Karpas-422 (cell line): ENCODE results near the gene SPACA9. TPM values are rescaled to one million over a fixed set of nuclear protein-coding genes. Genes with fewer than 3 reads are reported as not detected.
A peak's percentile ranks its signal among the peaks of the same experiment; 100 is the strongest.

Source experiments
- DNase-seq: peaks from one replicate; pipeline ENCODE4 v3.0.0-alpha.2; 2015
- H2AFZ ChIP-seq: fragments of 200-600 bp; sonication (generic); 2 replicates; pipeline ENCODE4 v1.6.1; 2014; ENCODE audit warnings: antibody characterized with exemption, low read length, mixed read lengths
- H3K27ac ChIP-seq: fragments of 200-600 bp; sonication (generic); 2 replicates; pipeline ENCODE4 v1.5.1; 2014; ENCODE audit warnings: mild to moderate bottlenecking, low read length, moderate library complexity
- H3K27me3 ChIP-seq: fragments of 200-600 bp; sonication (generic); 2 replicates; pipeline ENCODE4 v1.6.1; 2014; ENCODE audit warnings: low read length, mixed read lengths
- H3K36me3 ChIP-seq: fragments of 200-600 bp; sonication (generic); 2 replicates; pipeline ENCODE4 v1.6.1; 2014; ENCODE audit warnings: low read length, mixed read lengths; ENCODE audit not compliant: insufficient read depth
- H3K4me1 ChIP-seq: fragments of 200-600 bp; sonication (generic); 2 replicates; pipeline ENCODE4 v1.6.1; 2014; ENCODE audit warnings: mild to moderate bottlenecking, low read length, mixed read lengths
- H3K4me2 ChIP-seq: fragments of 200-600 bp; sonication (generic); 2 replicates; pipeline ENCODE4 v1.6.1; 2014; ENCODE audit warnings: low read length, low read depth, mild to moderate bottlenecking; ENCODE audit not compliant: poor library complexity, severe bottlenecking
- H3K4me3 ChIP-seq: fragments of 200-600 bp; sonication (generic); 2 replicates; pipeline ENCODE4 v1.5.1; 2014; ENCODE audit warnings: mild to moderate bottlenecking, antibody characterized with exemption, low read length, mixed read lengths
- H3K79me2 ChIP-seq: fragments of 200-600 bp; sonication (generic); 2 replicates; pipeline ENCODE4 v1.6.1; 2014; ENCODE audit warnings: mild to moderate bottlenecking, low read length, mixed read lengths
- H3K9ac ChIP-seq: fragments of 200-600 bp; sonication (generic); 2 replicates; pipeline ENCODE4 v1.6.0; 2014; ENCODE audit warnings: low read length
- H3K9me2 ChIP-seq: fragments of 200-600 bp; sonication (generic), shearing (Covaris generic); replicated peaks from 2 replicates; pipeline ENCODE4 v1.6.0; 2014; ENCODE audit warnings: mild to moderate bottlenecking, low read length, moderate library complexity; ENCODE audit not compliant: insufficient read depth
- H3K9me3 ChIP-seq: fragments of 300-700, 200-600 bp; sonication (generic); 2 replicates; pipeline ENCODE4 v1.6.1; 2014; ENCODE audit warnings: low read length, mixed read lengths
- H4K20me1 ChIP-seq: fragments of 200-600 bp; sonication (generic); 2 replicates; pipeline ENCODE4 v1.6.1; 2014; ENCODE audit warnings: mild to moderate bottlenecking, antibody characterized with exemption, low read length, low read depth; ENCODE audit not compliant: insufficient read depth
- total RNA-seq: library from RNA; depleted of rRNA; stranded (reverse); fragments of >200 nt; shearing (Covaris generic); gene quantifications from 2 replicates; pipeline ENCODE4 v1.2.3, GENCODE V29; 2014; ENCODE audit warnings: low replicate concordance

The SPACA9 gene
- total RNA-seq, 1 experiment from 2014 or later, result 13.5 TPM

- Histone ChIP-seq H3K4me3 (no peak overlapping the region), H3K27ac (no peak overlapping the region), H3K4me2 (no peak overlapping the region), H2AFZ (no peak overlapping the region), H3K9me2 (no peaks in the 10 kb centered on the region), H3K9ac (no peak overlapping the region), H3K4me1 (no peaks in the 10 kb centered on the region), H3K79me2 (no peaks in the 10 kb centered on the region), H3K27me3 (no peaks in the 10 kb centered on the region), H3K36me3 (no peaks in the 10 kb centered on the region), H4K20me1 (no peaks in the 10 kb centered on the region), H3K9me3 (no peaks in the 10 kb centered on the region)
- DNase-seq, result no peak
These were observed 9.4 kb upstream of the SPACA9 start for GRCh38 chr9:132869266-132869665.

- no peak overlapping the region for H2AFZ ChIP-seq
These were observed 5.3 kb upstream of the SPACA9 start for GRCh38 chr9:132873403-132873802.

DNA sequence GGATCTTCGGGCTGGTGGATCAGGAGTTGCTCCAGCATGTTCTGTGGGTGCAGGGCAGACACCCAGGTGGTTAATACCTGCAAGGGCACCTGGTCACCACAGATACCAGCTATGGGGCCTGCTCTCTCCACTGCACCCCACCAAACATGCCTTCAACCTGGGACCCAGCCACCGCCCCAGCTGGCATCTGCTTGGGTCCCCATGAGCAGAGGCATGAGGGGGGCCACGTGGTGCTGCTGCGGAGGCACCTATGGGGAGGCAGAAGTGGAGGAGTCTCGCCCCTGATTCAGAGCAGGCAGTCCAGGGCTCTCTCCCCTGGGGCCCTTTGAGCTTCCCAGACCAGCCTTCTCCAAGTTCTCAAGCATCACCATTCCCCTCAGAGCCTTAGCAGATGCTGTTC is 3.5 kb upstream of the SPACA9 start:
- DNase-seq, result no peak
- H4K20me1 ChIP-seq, result no peaks in the 10 kb centered on the region
- H3K4me3 ChIP-seq, result no peak overlapping the region
- no peak overlapping the region for H3K9ac ChIP-seq
- H3K36me3 ChIP-seq, result no peaks in the 10 kb centered on the region
- no peak overlapping the region for H2AFZ ChIP-seq
- H3K9me2 ChIP-seq, result no peaks in the 10 kb centered on the region
- no peaks in the 10 kb centered on the region for H3K9me3 ChIP-seq
- H3K27me3 ChIP-seq, result no peaks in the 10 kb centered on the region
- H3K4me2 ChIP-seq, result no peak overlapping the region
- no peaks in the 10 kb centered on the region for H3K79me2 ChIP-seq
- peaks cover 17% of the 10 kb centered on the region for H3K4me1 ChIP-seq
- H3K27ac ChIP-seq, result no peak overlapping the region

More at GRCh38 chr9:132873403-132873802, 5.3 kb upstream of the SPACA9 start:
- no peak for DNase-seq
- H3K4me3 ChIP-seq, result no peak overlapping the region
- H3K27ac ChIP-seq, result no peak overlapping the region
- no peaks in the 10 kb centered on the region for H3K27me3 ChIP-seq
- H3K79me2 ChIP-seq, result no peaks in the 10 kb centered on the region
- H3K9me2 ChIP-seq, result no peaks in the 10 kb centered on the region
- H4K20me1 ChIP-seq, result no peaks in the 10 kb centered on the region
- no peaks in the 10 kb centered on the region for H3K9me3 ChIP-seq
- peaks cover 8% of the 10 kb centered on the region for H3K4me1 ChIP-seq
- no peaks in the 10 kb centered on the region for H3K36me3 ChIP-seq
- H3K4me2 ChIP-seq, result no peak overlapping the region
- H3K9ac ChIP-seq, result no peak overlapping the region

DNA sequence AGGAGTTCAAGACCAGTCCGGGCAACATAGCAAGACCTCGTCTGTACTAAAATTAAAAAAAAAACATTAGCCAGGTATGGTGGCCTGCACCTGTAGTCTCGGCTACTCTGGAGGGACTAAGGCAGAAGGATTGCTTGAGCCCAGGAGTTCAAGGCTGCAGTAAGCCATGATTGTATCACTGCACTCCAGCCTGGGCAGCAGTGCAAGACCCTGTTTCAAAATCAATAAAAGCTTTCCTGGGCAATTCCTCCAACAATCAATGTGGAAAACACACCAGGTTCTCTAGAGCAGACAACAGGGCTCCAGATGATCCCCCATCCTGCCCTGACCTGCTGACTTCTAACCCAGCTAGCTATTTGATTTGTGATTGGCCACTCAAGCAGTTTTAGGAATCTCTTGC is 1.8 kb upstream of the SPACA9 start:
- Histone ChIP-seq H2AFZ (no peak overlapping the region), H3K4me1 (peaks cover 17% of the 10 kb centered on the region), H4K20me1 (no peaks in the 10 kb centered on the region), H3K9ac (no peak overlapping the region), H3K4me3 (no peak overlapping the region), H3K4me2 (no peak overlapping the region), H3K27ac (no peak overlapping the region), H3K27me3 (no peaks in the 10 kb centered on the region), H3K9me3 (no peaks in the 10 kb centered on the region), H3K36me3 (no peaks in the 10 kb centered on the region), H3K79me2 (no peaks in the 10 kb centered on the region), H3K9me2 (no peaks in the 10 kb centered on the region)
- no peak for DNase-seq

DNA sequence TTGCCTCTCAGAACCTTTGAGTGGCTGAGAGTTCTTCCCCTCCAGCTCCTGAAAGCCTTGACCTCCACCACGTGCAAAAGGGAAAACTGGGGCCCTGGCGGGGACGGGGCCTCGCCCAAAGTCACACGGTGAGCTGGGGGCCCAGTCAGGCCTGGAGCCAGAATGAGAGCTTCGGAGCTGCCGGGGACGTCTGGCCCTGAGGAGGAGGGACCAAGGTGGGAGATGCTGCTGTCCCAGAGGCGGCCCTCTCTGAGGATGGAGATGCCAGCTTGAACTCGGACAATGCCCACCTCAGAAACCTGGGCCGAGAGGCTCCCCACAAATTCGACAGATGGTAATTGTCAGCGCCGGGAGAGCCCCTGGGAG is 1.3 kb upstream of the SPACA9 start:
- Histone ChIP-seq H3K79me2 (no peaks in the 10 kb centered on the region), H3K9me2 (no peaks in the 10 kb centered on the region), H2AFZ (peak overlapping the region; percentile 92; the same call in 1 of the 2 replicates), H3K9me3 (no peaks in the 10 kb centered on the region), H3K4me2 (peak overlapping the region; percentile 98), H3K27ac (no peak overlapping the region), H3K4me1 (peaks cover 17% of the 10 kb centered on the region), H3K9ac (peak overlapping the region; percentile 93), H3K27me3 (no peaks in the 10 kb centered on the region), H3K36me3 (no peaks in the 10 kb centered on the region), H4K20me1 (no peaks in the 10 kb centered on the region), H3K4me3 (peak overlapping the region; percentile 96)
- no peak for DNase-seq

- Histone ChIP-seq H3K4me1 (peaks cover 17% of the 10 kb centered on the region), H3K27me3 (no peaks in the 10 kb centered on the region), H3K36me3 (no peaks in the 10 kb centered on the region), H3K79me2 (no peaks in the 10 kb centered on the region), H3K4me2 (peak within 1 kb of the TSS; percentile 98), H3K4me3 (peak within 1 kb of the TSS; percentile 96), H2AFZ (peak within 1 kb of the TSS; percentile 99), H3K27ac (no peak within 1 kb of the TSS), H3K9me2 (no peaks in the 10 kb centered on the region), H3K9ac (peak within 1 kb of the TSS; percentile 93), H4K20me1 (no peaks in the 10 kb centered on the region), H3K9me3 (no peaks in the 10 kb centered on the region)
- DNase-seq, result peak; percentile 92
These were observed 639 bp upstream of the SPACA9 start, which contains the start of gene AK8 for GRCh38 chr9:132877824-132878694. Gene AK8 (minus strand): TSS chr9:132878284. CDS start chr9:132878255, 29 bp downstream.

GRCh38 chr9:132879457-132880323 is 992 bp downstream of the SPACA9 start:
- Histone ChIP-seq H3K4me2 (peak overlapping the region; percentile 98), H3K9me2 (no peaks in the 10 kb centered on the region), H2AFZ (no peak overlapping the region), H3K4me3 (no peak overlapping the region; the same call in 1 of the 2 replicates), H3K9ac (no peak overlapping the region), H3K9me3 (no peaks in the 10 kb centered on the region), H3K27me3 (no peaks in the 10 kb centered on the region), H3K27ac (no peak overlapping the region), H3K4me1 (peaks cover 17% of the 10 kb centered on the region), H3K79me2 (no peaks in the 10 kb centered on the region), H4K20me1 (no peaks in the 10 kb centered on the region), H3K36me3 (no peaks in the 10 kb centered on the region)
- peak; percentile 49 for DNase-seq

DNA sequence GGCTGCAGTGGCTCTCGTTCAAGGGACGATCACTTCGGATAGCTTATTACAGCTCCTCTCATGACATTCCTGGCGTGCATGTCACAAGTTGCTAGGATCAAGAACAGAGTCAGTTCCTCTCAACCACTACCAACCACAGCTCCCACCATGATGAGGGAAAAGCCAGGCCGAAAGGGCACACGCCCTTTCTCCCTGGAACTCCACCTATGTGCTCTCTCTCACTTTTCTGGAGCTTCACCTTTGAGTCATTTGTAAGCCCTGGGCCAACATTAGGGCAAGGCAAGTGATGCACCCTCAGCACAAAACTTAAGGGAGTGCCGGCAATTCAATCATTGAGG is 1.6 kb downstream of the SPACA9 start:
- Histone ChIP-seq H3K9me3 (no peaks in the 10 kb centered on the region), H3K27ac (no peak overlapping the region)
- DNase-seq, result no peak

More for the DNA sequence above, 1.6 kb downstream of the SPACA9 start:
- Histone ChIP-seq H3K4me3 (no peak overlapping the region), H3K4me1 (peaks cover 17% of the 10 kb centered on the region), H3K9ac (no peak overlapping the region), H3K4me2 (no peak overlapping the region), H3K79me2 (no peaks in the 10 kb centered on the region), H3K27me3 (no peaks in the 10 kb centered on the region), H2AFZ (no peak overlapping the region), H3K9me2 (no peaks in the 10 kb centered on the region), H3K36me3 (no peaks in the 10 kb centered on the region), H4K20me1 (no peaks in the 10 kb centered on the region)
